Activated effector memory CD4-positive, alpha-beta T cell treated with Interleukin-2 at 50 U/mL for 16 hours (primary cell): ENCODE measurements around the gene MPRIP.

ENCODE experiments used
- DNase-seq: peaks from one replicate; pipeline ENCODE4 v3.0.0-alpha.2; 2020

Gene MPRIP

DNA sequence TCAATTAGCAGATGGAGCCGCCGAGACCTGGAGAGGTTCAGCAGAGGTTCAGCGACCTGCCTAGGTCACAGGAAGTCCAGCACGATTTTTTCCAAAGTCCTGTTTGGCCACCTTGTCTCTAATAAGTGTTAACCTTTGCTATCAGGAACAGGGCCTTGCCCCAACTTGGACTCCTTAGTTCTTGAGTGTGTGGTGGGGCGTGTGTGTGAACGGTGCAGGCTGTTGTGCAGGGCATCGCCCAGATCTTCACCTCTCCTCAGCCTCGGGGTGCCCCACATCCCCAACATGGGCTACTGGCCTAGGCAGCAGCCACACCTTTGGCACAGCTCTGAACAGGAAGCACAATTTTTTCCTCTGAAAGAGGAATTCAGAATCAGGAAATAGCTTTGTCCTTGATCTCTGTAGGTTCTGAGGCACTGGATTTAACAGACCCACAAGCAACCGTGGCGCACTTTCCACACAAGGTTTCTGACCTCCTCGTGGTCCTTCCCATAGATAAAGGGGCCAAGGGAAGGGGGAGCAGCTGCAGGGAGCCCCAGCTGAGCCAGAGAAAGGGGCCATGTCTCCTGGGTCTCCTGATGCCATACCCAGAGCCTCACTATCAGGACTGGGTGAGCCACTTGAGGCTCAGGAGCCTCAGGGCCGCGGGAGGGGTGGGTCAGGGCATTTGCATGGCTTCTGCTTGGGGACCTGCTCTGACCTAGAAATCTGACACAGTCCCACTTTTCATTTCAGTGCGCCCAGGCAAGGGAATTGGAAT lies 10.4 kb downstream of the MPRIP start:
- no peak for DNase-seq

GRCh38 chr17:17053446-17054379 lies 11.5 kb downstream of the MPRIP start:
- DNase-seq = no peak

DNA sequence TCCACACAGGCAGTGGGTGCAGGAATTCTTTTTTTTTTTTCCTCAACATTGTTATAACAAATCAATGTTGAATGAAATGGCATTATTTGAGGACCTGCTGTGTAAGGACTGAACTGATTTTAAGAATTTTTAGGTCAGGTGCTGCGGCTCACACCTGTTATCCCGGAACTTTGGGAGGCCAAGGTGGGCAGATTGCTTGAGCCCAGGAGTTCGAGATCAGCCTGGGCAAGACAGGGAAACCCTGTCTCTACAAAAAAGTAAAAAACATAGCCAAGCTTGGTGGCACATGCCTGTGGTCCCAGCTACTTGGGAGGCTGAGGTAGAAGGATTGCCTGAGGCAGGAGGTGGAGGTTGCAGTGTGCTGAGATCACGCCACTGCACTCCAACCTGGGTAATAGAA lies 12.4 kb downstream of the MPRIP start:
- no peak for DNase-seq

DNA sequence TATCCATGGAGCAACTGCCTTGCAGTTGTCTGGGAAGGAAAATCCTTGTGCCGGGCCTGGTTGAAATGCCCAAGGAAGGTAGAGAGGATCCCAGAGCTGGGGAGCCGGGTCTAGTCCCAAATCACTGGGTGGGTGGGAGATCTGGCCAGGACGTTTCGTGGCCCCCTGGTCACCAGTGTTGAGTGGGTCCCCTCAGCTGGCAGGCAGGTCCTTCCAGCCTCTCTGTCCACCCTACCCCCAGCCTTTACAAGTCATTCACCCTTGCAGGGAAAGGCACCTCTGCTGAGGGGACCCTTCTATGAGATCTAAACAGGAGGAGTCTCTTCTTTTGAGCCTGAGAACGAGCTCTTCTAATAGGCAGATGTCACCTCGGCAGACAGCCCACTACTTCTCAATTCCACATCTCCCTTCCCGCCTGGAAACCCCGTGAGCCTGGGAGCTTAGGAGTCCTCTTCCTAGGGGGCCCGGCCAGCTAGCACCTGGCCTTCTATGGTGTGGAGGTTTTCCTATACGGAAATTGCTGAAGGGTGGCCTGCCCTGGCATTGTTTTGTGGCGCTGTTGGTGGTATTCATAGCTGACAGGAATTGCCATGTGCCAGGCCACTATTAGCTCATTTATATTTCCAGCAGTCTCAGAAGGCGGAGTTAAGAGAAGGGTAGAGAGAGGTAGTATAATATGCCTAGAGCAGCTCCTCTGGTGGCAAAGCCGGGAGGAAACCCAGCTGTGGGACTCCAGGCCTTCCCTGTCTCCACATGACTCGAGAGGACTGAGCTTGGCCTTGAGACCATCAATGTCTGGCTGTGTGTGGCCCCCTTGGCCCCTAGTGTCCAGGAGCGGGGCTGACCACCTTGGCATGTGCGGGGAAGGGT lies 13.3 kb downstream of the MPRIP start:
- no peak for DNase-seq

DNA sequence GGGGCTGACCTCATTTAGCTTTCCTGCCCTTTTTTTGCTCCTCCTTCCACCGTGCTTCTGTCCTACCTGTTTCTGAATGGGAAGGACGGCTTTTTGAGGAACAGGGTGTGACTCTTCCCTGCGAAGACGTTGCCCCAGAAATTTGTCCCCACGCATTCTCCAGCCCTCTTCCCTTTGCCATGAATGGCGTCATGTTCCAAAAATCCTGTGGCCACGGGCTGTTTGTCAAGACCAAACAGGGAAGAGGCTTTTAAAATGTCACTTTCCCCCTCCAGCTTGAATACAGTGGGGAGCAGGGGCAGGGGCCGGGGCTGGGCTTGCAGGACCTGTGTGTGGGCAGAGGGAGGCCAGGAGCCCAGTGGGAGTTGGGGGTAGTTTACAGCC lies 13.9 kb downstream of the MPRIP start:
- no peak for DNase-seq

GRCh38 chr17:17057057-17057551 lies 14.8 kb downstream of the MPRIP start:
- DNase-seq = no peak

GRCh38 chr17:17058304-17058703 lies 16.0 kb downstream of the MPRIP start:
- no peak for DNase-seq

GRCh38 chr17:17059301-17059890 lies 17.1 kb downstream of the MPRIP start:
- DNase-seq = no peak

- no peak for DNase-seq
These were observed 18.0 kb downstream of the MPRIP start for GRCh38 chr17:17060001-17060922.

DNA sequence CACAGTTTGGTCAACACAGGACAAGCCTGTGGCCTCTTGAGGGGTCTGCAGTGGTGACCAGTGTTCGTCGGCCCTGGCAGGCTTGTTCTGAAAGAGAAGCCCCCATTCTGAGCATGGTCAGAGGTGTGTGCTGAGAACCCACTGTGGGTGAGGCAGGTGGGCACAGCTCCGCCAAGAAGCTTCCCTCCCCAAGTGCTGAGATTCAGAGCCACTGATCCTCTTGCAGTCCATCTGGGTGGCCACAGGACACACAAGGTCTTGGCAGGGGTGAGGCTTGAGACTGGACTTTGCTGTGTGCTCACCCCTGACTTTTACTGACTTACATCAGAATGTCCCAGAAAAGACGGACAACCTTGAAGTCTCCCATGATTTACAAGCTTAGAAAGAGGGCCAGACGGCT lies 18.7 kb downstream of the MPRIP start:
- no peak for DNase-seq

DNA sequence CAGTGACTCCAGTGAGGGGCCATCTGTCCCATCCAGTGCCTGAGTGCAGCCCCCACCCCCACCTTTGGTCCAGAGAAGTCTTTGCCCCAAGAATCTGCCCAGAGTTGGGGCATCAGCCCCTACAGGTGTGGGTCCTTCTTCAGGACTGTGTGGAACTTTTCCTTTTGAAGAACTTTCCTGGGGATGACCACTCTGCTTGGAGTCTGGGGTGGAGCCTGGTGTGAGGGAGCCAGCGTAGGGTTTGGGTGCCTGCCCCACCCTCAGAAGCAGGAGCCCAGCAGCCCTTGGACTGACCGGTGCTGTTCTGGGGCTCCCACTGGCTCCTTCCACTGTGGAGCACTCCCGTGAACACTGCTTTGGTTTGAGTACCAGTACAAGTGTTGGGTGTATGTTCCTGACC lies 19.3 kb downstream of the MPRIP start:
- DNase-seq = no peak

GRCh38 chr17:17062356-17062755 lies 20.1 kb downstream of the MPRIP start:
- no peak for DNase-seq

DNA sequence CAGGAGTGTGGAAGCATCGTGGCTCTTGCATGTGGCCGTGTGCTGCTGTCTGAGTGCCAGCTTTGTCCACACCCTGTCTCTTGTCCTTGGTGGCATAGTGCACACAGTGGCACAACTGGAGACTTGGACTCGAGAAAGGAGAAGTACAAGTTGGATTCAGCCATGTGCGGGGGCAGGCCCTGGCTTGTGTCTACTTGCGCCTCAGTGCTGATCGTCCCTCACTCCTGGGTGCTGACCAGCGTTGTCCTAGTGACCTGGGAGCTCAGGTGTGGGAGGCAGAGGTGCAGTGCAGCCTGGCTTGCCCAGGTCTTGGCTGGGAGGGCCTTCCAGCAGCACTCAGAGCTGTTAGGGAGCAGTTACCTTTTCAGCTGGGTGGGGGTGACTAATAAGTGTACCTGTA lies 20.6 kb downstream of the MPRIP start:
- no peak for DNase-seq

DNA sequence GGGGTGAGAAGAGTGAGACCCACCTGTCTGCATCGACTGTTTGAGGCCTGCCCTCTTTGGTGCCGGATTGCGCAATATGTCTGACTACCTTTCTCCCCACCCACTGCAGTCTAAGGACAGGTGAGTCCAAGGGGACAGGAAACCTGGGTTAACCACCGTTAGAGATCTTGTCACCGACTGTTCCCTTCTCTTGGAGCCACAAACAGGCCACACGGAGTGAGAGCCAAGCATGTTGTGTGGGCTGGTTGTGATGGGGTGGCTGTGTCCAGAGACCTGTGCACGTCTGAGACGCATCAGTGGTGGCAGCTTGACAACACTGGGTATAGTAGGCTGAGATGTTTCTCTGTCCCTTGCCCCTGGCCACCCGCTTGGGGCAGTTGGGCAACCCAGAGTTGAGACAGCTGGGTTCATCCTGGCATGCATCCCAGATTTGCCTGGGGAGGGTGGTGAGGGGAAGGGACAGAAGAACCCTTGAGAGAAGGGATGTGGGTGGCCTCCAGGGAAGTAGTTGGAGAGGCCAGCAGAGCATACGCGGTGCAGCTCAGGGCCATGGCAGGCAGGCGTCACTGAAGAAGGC lies 21.4 kb downstream of the MPRIP start:
- no peak for DNase-seq

DNA sequence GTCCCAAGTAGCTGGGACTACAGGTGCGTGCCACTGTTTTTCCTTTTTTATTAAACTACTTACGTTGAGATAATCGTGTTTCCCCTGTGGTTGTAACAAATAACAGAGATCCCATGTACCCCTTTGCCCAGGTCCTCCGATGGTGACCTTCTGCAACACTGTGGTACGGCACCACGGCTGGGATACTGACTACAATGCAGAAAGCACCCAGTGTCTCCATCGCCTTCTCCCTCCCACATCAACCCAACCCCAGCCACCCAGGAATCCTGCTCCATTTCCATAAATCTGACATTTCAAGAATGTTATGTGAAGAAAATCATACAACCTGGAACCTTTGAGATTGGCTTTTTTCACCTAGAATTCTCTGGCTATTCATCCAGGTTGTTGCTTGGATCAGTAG lies 22.1 kb downstream of the MPRIP start:
- no peak for DNase-seq

GRCh38 chr17:17066021-17066420 lies 23.8 kb downstream of the MPRIP start:
- DNase-seq = no peak

- no peak for DNase-seq
These were observed 25.0 kb downstream of the MPRIP start for GRCh38 chr17:17067257-17067656.

GRCh38 chr17:17069849-17070248 lies 27.6 kb downstream of the MPRIP start:
- no peak for DNase-seq

GRCh38 chr17:17070931-17071330 lies 28.7 kb downstream of the MPRIP start:
- no peak for DNase-seq

- no peak for DNase-seq
These were observed 29.5 kb downstream of the MPRIP start for GRCh38 chr17:17071531-17072360.
